Testis (tissue), 2 donors: Measurements from ENCODE around the gene SHQ1.

Experiments
- CTCF ChIP-seq, 3 experiments: fragments of 450-650 bp in 2 of 3; fragments of 200-600 bp in 1 of 3; sonication (generic) in 1 of 3; IDR thresholded peaks; one replicate each; pipeline ENCODE4 v1.5.1; 2016 to 2019; ENCODE audit warnings: antibody characterized with exemption in 3 of 3, mild to moderate bottlenecking in 2 of 3, moderate library complexity in 1 of 3
- POLR2A ChIP-seq: fragments of 450-650 bp; IDR thresholded peaks from one replicate; pipeline ENCODE4 v1.6.1; 2017; ENCODE audit warnings: antibody characterized with exemption, mild to moderate bottlenecking, moderate library complexity

DNA sequence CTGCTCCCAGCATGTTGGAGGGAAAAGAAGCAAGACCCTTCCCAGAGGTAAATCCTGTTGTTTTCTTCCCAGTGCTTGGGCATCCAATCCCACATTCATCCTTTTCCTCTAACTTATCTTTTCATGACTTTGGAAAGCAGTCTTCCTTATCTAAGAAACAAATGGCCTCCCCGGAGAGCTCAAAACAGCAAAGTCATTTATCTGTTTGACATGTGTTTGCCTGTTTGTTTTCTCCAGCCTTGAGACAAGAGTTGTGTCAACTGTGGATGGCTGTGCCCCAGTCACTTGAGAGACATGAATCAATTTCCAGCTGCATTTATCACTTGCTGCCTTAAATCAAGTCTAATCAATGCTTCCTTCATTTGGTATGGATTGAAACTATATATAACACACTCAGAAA, 103.9 kb downstream of the SHQ1 start:
- TF ChIP-seq POLR2A = no peak
- TF ChIP-seq CTCF (IDR thresholded peaks at IDR 0.05) = no peak
